Ishikawa (cell line): ENCODE data around the gene MCF2L.

ENCODE experiments used
- CEBPB ChIP-seq: IDR thresholded peaks from 2 replicates; pipeline ENCODE4 v1.6.1; 2012
- CREB1 ChIP-seq: IDR thresholded peaks from 2 replicates; pipeline ENCODE4 v1.6.1; 2012; ENCODE audit warnings: low read depth
- EGR1 ChIP-seq: IDR thresholded peaks from 2 replicates; pipeline ENCODE4 v1.6.1; 2012
- EP300 ChIP-seq: IDR thresholded peaks from 2 replicates; pipeline ENCODE4 v1.6.1; 2012; ENCODE audit warnings: borderline replicate concordance
- FOXM1 ChIP-seq: IDR thresholded peaks from 2 replicates; pipeline ENCODE4 v1.6.1; 2012; ENCODE audit warnings: low read depth, borderline replicate concordance
- MAX ChIP-seq: IDR thresholded peaks from 2 replicates; pipeline ENCODE4 v1.6.1; 2012
- NFIC ChIP-seq: IDR thresholded peaks from 2 replicates; pipeline ENCODE4 v1.6.1; 2012
- RAD21 ChIP-seq: IDR thresholded peaks from 2 replicates; pipeline ENCODE4 v1.6.1; 2012; ENCODE audit warnings: low read depth
- TAF1 ChIP-seq: IDR thresholded peaks from 2 replicates; pipeline ENCODE4 v1.6.1; 2012; ENCODE audit warnings: low read depth, mild to moderate bottlenecking
- TCF12 ChIP-seq: IDR thresholded peaks from 2 replicates; pipeline ENCODE4 v1.6.1; 2012; ENCODE audit warnings: low read depth
- TEAD4 ChIP-seq: IDR thresholded peaks from 2 replicates; pipeline ENCODE4 v1.6.1; 2012
- USF1 ChIP-seq: IDR thresholded peaks from 2 replicates; pipeline ENCODE4 v1.6.1; 2012
- YY1 ChIP-seq: IDR thresholded peaks from 2 replicates; pipeline ENCODE4 v1.6.1; 2012; ENCODE audit warnings: low read depth
- ZBTB7A ChIP-seq: IDR thresholded peaks from 2 replicates; pipeline ENCODE4 v1.6.1; 2012; ENCODE audit warnings: low read depth
- TF ChIP-seq, protein P1 (sequence below): IDR thresholded peaks from 2 replicates; pipeline ENCODE4 v1.6.1; 2012; ENCODE audit warnings: low read depth, mild to moderate bottlenecking

The MCF2L gene

GRCh38 chr13:113010510-113010865 lies 41.5 kb downstream of the MCF2L start:
- TF ChIP-seq TAF1 (no peak), YY1 (no peak), TCF12 (no peak), ZBTB7A (no peak), USF1 (no peak), TEAD4 (no peak), FOXM1 (no peak), NFIC (no peak), MAX (no peak), CREB1 (no peak), EP300 (no peak), RAD21 (no peak), CEBPB (no peak), EGR1 (no peak)
- TF ChIP-seq, protein P1, sequence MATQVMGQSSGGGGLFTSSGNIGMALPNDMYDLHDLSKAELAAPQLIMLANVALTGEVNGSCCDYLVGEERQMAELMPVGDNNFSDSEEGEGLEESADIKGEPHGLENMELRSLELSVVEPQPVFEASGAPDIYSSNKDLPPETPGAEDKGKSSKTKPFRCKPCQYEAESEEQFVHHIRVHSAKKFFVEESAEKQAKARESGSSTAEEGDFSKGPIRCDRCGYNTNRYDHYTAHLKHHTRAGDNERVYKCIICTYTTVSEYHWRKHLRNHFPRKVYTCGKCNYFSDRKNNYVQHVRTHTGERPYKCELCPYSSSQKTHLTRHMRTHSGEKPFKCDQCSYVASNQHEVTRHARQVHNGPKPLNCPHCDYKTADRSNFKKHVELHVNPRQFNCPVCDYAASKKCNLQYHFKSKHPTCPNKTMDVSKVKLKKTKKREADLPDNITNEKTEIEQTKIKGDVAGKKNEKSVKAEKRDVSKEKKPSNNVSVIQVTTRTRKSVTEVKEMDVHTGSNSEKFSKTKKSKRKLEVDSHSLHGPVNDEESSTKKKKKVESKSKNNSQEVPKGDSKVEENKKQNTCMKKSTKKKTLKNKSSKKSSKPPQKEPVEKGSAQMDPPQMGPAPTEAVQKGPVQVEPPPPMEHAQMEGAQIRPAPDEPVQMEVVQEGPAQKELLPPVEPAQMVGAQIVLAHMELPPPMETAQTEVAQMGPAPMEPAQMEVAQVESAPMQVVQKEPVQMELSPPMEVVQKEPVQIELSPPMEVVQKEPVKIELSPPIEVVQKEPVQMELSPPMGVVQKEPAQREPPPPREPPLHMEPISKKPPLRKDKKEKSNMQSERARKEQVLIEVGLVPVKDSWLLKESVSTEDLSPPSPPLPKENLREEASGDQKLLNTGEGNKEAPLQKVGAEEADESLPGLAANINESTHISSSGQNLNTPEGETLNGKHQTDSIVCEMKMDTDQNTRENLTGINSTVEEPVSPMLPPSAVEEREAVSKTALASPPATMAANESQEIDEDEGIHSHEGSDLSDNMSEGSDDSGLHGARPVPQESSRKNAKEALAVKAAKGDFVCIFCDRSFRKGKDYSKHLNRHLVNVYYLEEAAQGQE = no peak

GRCh38 chr13:113013303-113013702 lies 44.3 kb downstream of the MCF2L start:
- TF ChIP-seq NFIC (no peak), RAD21 (no peak), YY1 (no peak), TCF12 (no peak), CEBPB (no peak), EGR1 (no peak), TAF1 (no peak), ZBTB7A (no peak), FOXM1 (no peak), CREB1 (no peak), USF1 (no peak), MAX (no peak), TEAD4 (no peak), EP300 (no peak)
- TF ChIP-seq, protein P1 = no peak

GRCh38 chr13:113013878-113014751 lies 45.1 kb downstream of the MCF2L start:
- no peak for TF ChIP-seq USF1
- no peak for TF ChIP-seq TCF12
- no peak for TF ChIP-seq EGR1
- TF ChIP-seq MAX = no peak
- TF ChIP-seq ZBTB7A = no peak
- TF ChIP-seq TEAD4 = no peak
- no peak for TF ChIP-seq CREB1
- no peak for TF ChIP-seq FOXM1
- no peak for TF ChIP-seq YY1
- TF ChIP-seq NFIC = no peak

GRCh38 chr13:113014752-113015745 lies 46.0 kb downstream of the MCF2L start:
- no peak for TF ChIP-seq RAD21
- no peak for TF ChIP-seq CEBPB
- no peak for TF ChIP-seq EGR1
- TF ChIP-seq CREB1 = no peak
- TF ChIP-seq ZBTB7A = no peak
- no peak for TF ChIP-seq USF1
- TF ChIP-seq YY1 = no peak
- no peak for TF ChIP-seq TEAD4
- TF ChIP-seq, protein P1 = no peak
- no peak for TF ChIP-seq FOXM1
- TF ChIP-seq MAX = no peak
- TF ChIP-seq TAF1 = no peak
